ENCODE data around the gene KRTAP19-1. TPM values are rescaled to one million over a fixed set of nuclear protein-coding genes. Genes with fewer than 3 reads are reported as not detected.

Gene KRTAP19-1
- total RNA-seq, 1 donor from 2014 or later: not detected

DNA sequence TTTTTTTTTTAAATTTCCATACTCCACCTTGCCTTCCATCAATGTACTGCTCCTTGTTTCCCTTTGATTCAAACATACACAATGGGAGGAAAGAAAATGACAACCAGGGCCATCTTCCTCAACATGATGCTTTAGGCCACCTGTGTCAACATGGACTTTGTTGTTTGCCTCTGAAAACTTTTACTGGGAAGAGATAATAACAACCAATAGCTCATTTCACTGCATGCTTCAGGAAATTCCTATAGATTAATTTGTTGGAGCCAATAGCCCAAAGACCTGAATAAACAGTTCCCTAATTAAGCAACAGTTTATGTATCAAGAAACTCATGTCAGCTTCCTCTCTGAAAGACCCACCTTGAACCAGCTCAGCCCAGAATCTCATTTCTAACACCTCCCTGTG, 36.9 kb downstream of the KRTAP19-1 start:
- DNase-seq (ENCODE audit: low read depth) (no peak), FAIRE-seq (no peak)
- H3K27me3 ChIP-seq (ENCODE audit: control insufficient read depth, insufficient read depth, low read length): no peaks in the 10 kb centered on the region
- no peaks in the 10 kb centered on the region for H3K36me3 ChIP-seq (ENCODE audit: control insufficient read depth, insufficient read depth, low read length)
- H3K4me3 ChIP-seq (ENCODE audit: low read depth, low read length): no peak overlapping the region
- TF ChIP-seq CTCF (IDR thresholded peaks at IDR 0.05; ENCODE audit: insufficient read depth, low read length, severe bottlenecking): no peak

- Histone ChIP-seq H3K27me3 (ENCODE audit: control insufficient read depth, insufficient read depth, low read length) (no peaks in the 10 kb centered on the region), H3K36me3 (ENCODE audit: control insufficient read depth, insufficient read depth, low read length) (no peaks in the 10 kb centered on the region), H3K4me3 (ENCODE audit: low read depth, low read length) (no peak within 1 kb of the TSS)
- FAIRE-seq: no peak
- no peak for TF ChIP-seq CTCF (IDR thresholded peaks at IDR 0.05; ENCODE audit: insufficient read depth, low read length, severe bottlenecking)
- DNase-seq (ENCODE audit: low read depth): no peak
Observed at GRCh38 chr21:30439975-30440374, 40.2 kb downstream of the KRTAP19-1 start, which contains the start of gene KRTAP15-1. TSS of gene KRTAP15-1 (plus strand) at chr21:30440275. CDS start at chr21:30440328, 53 bp downstream.

DNA sequence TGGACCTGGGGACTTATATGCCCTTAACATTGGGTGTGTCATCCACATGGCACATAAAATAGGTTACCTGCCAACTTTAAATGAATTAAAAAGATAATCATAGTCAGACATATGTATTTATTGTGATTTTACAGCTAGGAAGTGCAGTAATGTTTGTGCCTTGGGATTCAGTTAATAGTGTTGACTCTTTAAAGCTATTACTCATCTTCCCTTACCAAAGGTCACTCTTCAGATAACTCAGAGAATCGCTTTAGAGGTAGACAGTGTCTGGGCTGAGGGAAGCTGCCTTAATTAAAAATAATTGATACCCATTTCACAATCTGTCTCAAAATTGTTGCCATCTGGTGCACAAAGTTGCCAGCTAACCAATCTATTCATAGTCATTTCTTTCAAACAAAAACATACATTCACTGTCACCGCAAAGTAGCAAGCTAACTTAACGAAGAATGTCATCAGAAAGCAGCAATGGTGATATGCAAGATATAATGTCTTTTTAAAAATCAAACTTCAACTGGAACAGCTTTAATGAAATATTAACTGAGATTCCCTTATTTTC, 43.1 kb downstream of the KRTAP19-1 start:
- FAIRE-seq: no peak
- Histone ChIP-seq H3K27me3 (ENCODE audit: control insufficient read depth, insufficient read depth, low read length) (no peaks in the 10 kb centered on the region), H3K4me3 (ENCODE audit: low read depth, low read length) (no peak overlapping the region), H3K36me3 (ENCODE audit: control insufficient read depth, insufficient read depth, low read length) (no peaks in the 10 kb centered on the region)
- no peak for TF ChIP-seq CTCF (IDR thresholded peaks at IDR 0.05; ENCODE audit: insufficient read depth, low read length, severe bottlenecking)
- DNase-seq (ENCODE audit: low read depth): no peak

- peak; percentile 70 for FAIRE-seq
- Histone ChIP-seq H3K36me3 (ENCODE audit: control insufficient read depth, insufficient read depth, low read length) (no peaks in the 10 kb centered on the region), H3K4me3 (ENCODE audit: low read depth, low read length) (no peak overlapping the region), H3K27me3 (ENCODE audit: control insufficient read depth, insufficient read depth, low read length) (no peaks in the 10 kb centered on the region)
- TF ChIP-seq CTCF (IDR thresholded peaks at IDR 0.05; ENCODE audit: insufficient read depth, low read length, severe bottlenecking): peak; percentile 73
- DNase-seq (ENCODE audit: low read depth): peak; percentile 47
Observed at GRCh38 chr21:30434033-30434631, 46.0 kb downstream of the KRTAP19-1 start.

DNA sequence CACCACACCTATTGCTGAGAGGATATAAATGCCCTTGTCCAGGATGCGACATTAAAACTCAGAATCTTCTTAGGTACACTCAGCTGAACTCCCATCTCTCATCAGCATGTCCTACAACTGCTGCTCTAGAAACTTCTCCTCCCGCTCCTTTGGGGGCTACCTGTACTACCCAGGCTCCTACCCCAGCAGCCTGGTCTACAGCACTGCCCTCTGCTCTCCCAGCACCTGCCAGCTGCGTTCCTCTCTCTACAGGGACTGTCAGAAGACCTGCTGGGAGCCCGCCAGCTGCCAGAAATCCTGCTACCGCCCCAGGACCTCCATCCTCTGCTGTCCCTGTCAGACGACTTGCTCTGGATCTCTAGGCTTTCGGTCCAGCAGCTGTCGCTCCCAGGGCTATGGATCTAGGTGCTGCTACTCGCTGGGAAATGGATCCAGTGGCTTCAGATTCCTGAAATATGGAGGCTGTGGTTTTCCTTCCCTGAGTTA, 50.0 kb downstream of the KRTAP19-1 start, which contains the start of gene KRTAP13-4:
TSS of gene KRTAP13-4 (plus strand) at position 51 of the 486 bp plus-strand sequence. CDS start at position 107, 56 bp downstream.
- Histone ChIP-seq H3K36me3 (ENCODE audit: control insufficient read depth, insufficient read depth, low read length) (no peaks in the 10 kb centered on the region), H3K27me3 (ENCODE audit: control insufficient read depth, insufficient read depth, low read length) (no peaks in the 10 kb centered on the region), H3K4me3 (ENCODE audit: low read depth, low read length) (no peak within 1 kb of the TSS)
- DNase-seq (ENCODE audit: low read depth) (no peak), FAIRE-seq (no peak)
- no peak for TF ChIP-seq CTCF (IDR thresholded peaks at IDR 0.05; ENCODE audit: insufficient read depth, low read length, severe bottlenecking)

Other genes starting within 250 kb of the KRTAP19-1 start
- gene KRTAP24-1, start 197.4 kb downstream of the KRTAP19-1 start, total RNA-seq: not detected in 2 replicates
- gene KRTAP25-1, start 190.9 kb downstream of the KRTAP19-1 start, total RNA-seq: not detected in 2 replicates
- gene KRTAP26-1, start 160.1 kb downstream of the KRTAP19-1 start, total RNA-seq: not detected in 2 replicates
- gene KRTAP27-1, start 142.7 kb downstream of the KRTAP19-1 start, total RNA-seq: not detected in 2 replicates
- not detected in 2 replicates for gene KRTAP23-1, start 131.8 kb downstream of the KRTAP19-1 start, total RNA-seq
- gene KRTAP13-2, start 108.1 kb downstream of the KRTAP19-1 start, total RNA-seq: not detected in 2 replicates
- not detected in 2 replicates for gene KRTAP13-1, start 84.3 kb downstream of the KRTAP19-1 start, total RNA-seq
- not detected in 2 replicates for gene KRTAP13-3, start 54.4 kb downstream of the KRTAP19-1 start, total RNA-seq
- not detected in 2 replicates for gene KRTAP13-4, start 50.1 kb downstream of the KRTAP19-1 start, total RNA-seq
- not detected in 2 replicates for gene KRTAP15-1, start 40.1 kb downstream of the KRTAP19-1 start, total RNA-seq
- not detected in 2 replicates for gene KRTAP19-2, start 7.1 kb upstream of the KRTAP19-1 start, total RNA-seq
- not detected in 2 replicates for gene KRTAP19-3, start 11.6 kb upstream of the KRTAP19-1 start, total RNA-seq
- not detected in 2 replicates for gene KRTAP19-4, start 16.8 kb upstream of the KRTAP19-1 start, total RNA-seq
- gene KRTAP19-5, start 21.8 kb upstream of the KRTAP19-1 start, total RNA-seq: not detected in 2 replicates
- not detected in 2 replicates for gene KRTAP19-6, start 61.5 kb upstream of the KRTAP19-1 start, total RNA-seq
- gene KRTAP19-7, start 80.9 kb upstream of the KRTAP19-1 start, total RNA-seq: not detected in 2 replicates
- not detected in 2 replicates for gene KRTAP22-2, start 110.0 kb upstream of the KRTAP19-1 start, total RNA-seq
- not detected in 2 replicates for gene KRTAP6-3, start 112.1 kb upstream of the KRTAP19-1 start, total RNA-seq
- gene KRTAP6-2, start 118.5 kb upstream of the KRTAP19-1 start, total RNA-seq: not detected in 2 replicates
- not detected in 2 replicates for gene KRTAP22-1, start 120.7 kb upstream of the KRTAP19-1 start, total RNA-seq
- not detected in 2 replicates for gene KRTAP6-1, start 133.6 kb upstream of the KRTAP19-1 start, total RNA-seq
- not detected in 2 replicates for gene KRTAP20-1, start 136.1 kb upstream of the KRTAP19-1 start, total RNA-seq
- gene KRTAP20-4, start 140.3 kb upstream of the KRTAP19-1 start, total RNA-seq: not detected in 2 replicates
- gene KRTAP20-2, start 154.8 kb upstream of the KRTAP19-1 start, total RNA-seq: not detected in 2 replicates
- not detected in 2 replicates for gene KRTAP20-3, start 162.5 kb upstream of the KRTAP19-1 start, total RNA-seq
- gene KRTAP21-3, start 238.4 kb upstream of the KRTAP19-1 start, total RNA-seq: not detected in 2 replicates